Ascending aorta (tissue), 2 donors: ENCODE measurements around the gene PREP. TPM values are rescaled to one million over a fixed set of nuclear protein-coding genes. Genes with fewer than 3 reads are reported as not detected.

Experiments used
- DNase-seq, 2 donors: peaks; one replicate each; pipeline ENCODE4 v3.0.0-alpha.2; 2019; ENCODE audit warnings: low spot score in 2 of 2
- H3K27ac ChIP-seq, 2 donors: fragments of 200-600 bp; sonication (generic); one replicate each; pipeline ENCODE4 v1.5.1; 2016 to 2017; ENCODE audit warnings: mild to moderate bottlenecking in 1 of 2
- H3K27me3 ChIP-seq: fragments of 200-600 bp; sonication (generic); one replicate; pipeline ENCODE4 v1.5.1; 2017
- H3K36me3 ChIP-seq, 2 donors: fragments of 200-600 bp; sonication (generic); one replicate each; pipeline ENCODE4 v1.5.1; 2016
- H3K4me1 ChIP-seq, 2 donors: fragments of 200-600 bp; sonication (generic); one replicate each; pipeline ENCODE4 v1.5.1; 2016 to 2017; ENCODE audit warnings: mild to moderate bottlenecking in 1 of 2
- H3K4me3 ChIP-seq, 2 donors: fragments of 200-600 bp; sonication (generic); one replicate each; pipeline ENCODE4 v1.5.1; 2016 to 2017; ENCODE audit warnings: mild to moderate bottlenecking in 1 of 2
- H3K9me3 ChIP-seq, 2 donors: fragments of 200-600 bp; sonication (generic); one replicate each; pipeline ENCODE4 v1.5.1; 2016
- intact Hi-C: fragments of 100-400 bp; cut with DNase I; formaldehyde crosslinking; loops from one replicate; pipeline ENCODE4 v1.15.1; 2023
- total RNA-seq: library from RNA; depleted of rRNA; stranded (reverse); fragments of >200 nt; gene quantifications from one replicate; pipeline ENCODE4 v1.1.0, GENCODE V29; 2016
- TF ChIP-seq, protein P1 (sequence below), 3 experiments: fragments of 200-600 bp in 2 of 3; fragments of 450-650 bp in 1 of 3; sonication (generic) in 2 of 3; IDR thresholded peaks; one replicate each; pipeline ENCODE4 v1.5.1; 2016 to 2019; ENCODE audit warnings: antibody characterized with exemption in 3 of 3, mild to moderate bottlenecking in 1 of 3, moderate library complexity in 1 of 3

Gene PREP
- total RNA-seq, 1 donor from 2014 or later, result 5.1 TPM

DNA sequence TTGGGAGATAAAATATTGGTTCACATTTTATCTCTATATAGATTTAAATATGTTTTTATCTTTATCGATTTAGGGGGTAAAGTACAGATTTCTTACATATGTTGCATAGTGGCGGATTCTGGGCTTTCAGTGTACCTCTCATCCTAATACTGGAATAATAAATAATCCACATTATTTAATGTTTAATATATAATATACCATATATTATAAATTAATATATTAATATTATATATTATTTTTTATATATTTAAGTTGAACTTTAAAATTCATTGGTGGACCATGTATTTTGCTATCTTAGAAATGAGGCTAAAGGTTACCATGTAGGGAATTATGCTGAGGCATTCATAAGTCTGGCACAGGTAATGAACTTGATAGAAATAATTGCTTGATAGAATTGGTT is 133.5 kb downstream of the PREP start:
- Histone ChIP-seq H3K27me3 (no peaks in the 10 kb centered on the region), H3K9me3 (no peaks in the 10 kb centered on the region), H3K4me1 (no peaks in the 10 kb centered on the region), H3K27ac (no peak overlapping the region), H3K4me3 (no peak overlapping the region), H3K36me3 (no peaks in the 10 kb centered on the region)
- intact Hi-C loops, result no loop called here
- TF ChIP-seq, protein P1, sequence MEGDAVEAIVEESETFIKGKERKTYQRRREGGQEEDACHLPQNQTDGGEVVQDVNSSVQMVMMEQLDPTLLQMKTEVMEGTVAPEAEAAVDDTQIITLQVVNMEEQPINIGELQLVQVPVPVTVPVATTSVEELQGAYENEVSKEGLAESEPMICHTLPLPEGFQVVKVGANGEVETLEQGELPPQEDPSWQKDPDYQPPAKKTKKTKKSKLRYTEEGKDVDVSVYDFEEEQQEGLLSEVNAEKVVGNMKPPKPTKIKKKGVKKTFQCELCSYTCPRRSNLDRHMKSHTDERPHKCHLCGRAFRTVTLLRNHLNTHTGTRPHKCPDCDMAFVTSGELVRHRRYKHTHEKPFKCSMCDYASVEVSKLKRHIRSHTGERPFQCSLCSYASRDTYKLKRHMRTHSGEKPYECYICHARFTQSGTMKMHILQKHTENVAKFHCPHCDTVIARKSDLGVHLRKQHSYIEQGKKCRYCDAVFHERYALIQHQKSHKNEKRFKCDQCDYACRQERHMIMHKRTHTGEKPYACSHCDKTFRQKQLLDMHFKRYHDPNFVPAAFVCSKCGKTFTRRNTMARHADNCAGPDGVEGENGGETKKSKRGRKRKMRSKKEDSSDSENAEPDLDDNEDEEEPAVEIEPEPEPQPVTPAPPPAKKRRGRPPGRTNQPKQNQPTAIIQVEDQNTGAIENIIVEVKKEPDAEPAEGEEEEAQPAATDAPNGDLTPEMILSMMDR (IDR thresholded peaks at IDR 0.05), result no peak
- no peak for DNase-seq

DNA sequence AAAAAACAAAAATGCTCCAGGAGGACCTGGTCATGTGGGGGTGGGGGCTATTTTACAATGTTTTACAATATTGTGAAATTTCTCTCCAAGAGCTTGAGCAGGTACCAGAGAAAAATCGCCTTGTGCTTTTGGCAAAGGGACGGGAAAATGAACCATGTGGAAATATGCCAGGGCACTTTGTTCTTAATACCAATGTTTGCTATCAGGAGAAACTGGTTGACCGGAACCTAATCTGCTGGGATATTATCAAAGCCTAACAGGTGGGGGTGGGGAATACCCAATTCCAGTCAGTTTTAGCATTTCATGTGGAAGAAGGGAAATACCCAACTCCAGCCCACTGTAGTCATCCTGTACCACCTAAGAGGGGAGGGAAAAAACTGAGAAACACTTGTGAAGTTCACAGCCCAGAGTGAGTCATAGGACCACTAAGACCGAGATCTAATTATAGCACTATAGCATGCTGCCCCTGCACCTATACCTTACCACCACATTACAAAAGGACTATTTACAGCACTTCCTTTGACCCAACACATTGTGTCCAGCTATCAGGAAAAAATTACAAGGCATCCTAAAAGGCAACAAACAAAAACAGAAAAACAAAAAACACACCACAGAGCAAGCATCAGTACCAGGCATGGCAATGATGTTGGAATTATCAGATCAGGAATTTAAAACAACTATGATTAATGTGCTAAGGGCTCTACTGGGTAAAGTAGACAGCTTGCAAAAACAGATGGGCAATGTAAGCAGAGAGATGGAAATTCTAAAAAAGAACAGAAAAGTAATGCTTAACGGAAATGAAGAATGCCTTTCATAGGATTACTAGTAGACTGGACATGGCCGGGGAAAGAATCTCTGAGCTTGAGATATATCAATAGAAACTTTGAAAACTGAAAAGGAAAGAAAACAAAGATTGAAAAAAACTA is 138.9 kb downstream of the PREP start:
- no peak overlapping the region for H3K27ac ChIP-seq
- H3K36me3 ChIP-seq, result no peaks in the 10 kb centered on the region
- H3K27me3 ChIP-seq, result no peaks in the 10 kb centered on the region
- intact Hi-C loops, result no loop called here
- H3K4me1 ChIP-seq, result no peaks in the 10 kb centered on the region
- no peak overlapping the region for H3K4me3 ChIP-seq
- no peak for DNase-seq
- TF ChIP-seq, protein P1 (IDR thresholded peaks at IDR 0.05), result no peak
- no peaks in the 10 kb centered on the region for H3K9me3 ChIP-seq

DNA sequence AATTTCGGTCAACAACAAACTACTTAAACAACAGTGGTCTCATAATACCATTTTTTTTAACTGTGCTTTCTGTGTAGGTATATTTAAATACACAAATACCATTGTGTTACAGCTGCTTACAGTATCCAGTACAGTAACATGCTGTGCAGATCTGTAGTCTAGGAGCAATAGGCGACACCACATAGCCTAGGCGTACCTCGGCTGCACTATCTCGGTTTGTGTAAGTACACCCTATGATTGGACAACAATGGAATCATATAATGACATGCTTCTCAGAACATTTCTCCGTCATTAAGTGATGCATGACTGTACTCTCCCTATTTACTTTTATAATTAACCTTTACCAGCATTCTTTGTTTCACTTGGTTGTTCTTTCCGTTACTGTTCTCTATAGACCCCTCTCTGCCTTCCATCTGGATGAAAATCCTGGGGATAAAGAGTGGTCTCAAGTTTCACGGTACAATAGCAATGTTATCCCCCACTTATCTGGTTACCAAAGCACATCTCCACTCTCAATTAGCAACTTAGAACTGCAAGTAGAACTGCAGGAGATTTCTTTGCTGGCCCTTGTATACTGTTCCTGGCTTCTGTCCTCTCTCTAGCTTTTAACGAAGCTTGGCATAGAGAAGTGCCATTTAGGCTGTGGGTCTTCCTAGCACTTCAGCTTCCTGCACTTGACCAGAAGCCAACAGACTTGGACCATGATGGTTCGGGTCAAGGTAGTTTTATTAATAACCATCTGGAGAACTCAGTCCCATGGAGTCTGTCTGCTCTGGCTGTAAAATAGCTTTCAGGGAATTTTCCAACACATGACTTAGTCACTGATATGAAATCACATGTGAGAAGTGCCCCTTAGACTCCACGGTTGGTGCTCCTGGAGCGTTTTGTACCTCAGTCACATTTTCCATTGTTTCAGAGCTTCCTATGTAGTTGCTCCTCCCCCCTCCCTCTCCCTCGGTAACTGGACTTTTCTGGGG is 142.7 kb downstream of the PREP start:
- H3K4me1 ChIP-seq, result no peaks in the 10 kb centered on the region
- H3K9me3 ChIP-seq, result no peaks in the 10 kb centered on the region
- H3K4me3 ChIP-seq, result no peak overlapping the region
- H3K27me3 ChIP-seq, result no peaks in the 10 kb centered on the region
- intact Hi-C loops, result no loop called here
- no peak overlapping the region for H3K27ac ChIP-seq
- DNase-seq, result no peak
- TF ChIP-seq, protein P1 (IDR thresholded peaks at IDR 0.05), result no peak
- no peaks in the 10 kb centered on the region for H3K36me3 ChIP-seq

DNA sequence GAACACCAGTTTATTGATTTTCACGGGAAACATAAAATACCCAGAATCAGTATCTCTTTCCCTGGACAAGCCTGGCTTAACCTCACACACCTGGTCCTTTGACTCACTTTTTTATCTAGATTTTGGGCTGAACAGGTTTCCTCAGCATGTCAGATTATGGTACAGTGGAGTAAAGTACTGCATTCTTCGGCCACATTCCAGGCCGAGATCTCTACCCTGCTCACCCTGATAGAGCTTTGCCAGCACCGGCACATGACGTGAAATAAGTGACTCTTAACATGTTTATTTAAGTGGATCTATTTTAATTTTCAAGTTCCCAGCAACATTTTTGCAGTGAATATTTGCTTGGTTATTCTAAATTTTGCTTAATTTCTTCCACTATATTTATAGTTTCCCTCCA is 144.1 kb downstream of the PREP start:
- no peak overlapping the region for H3K27ac ChIP-seq
- H3K4me1 ChIP-seq, result no peaks in the 10 kb centered on the region
- no peaks in the 10 kb centered on the region for H3K36me3 ChIP-seq
- intact Hi-C loops, result no loop called here
- no peak overlapping the region for H3K4me3 ChIP-seq
- H3K27me3 ChIP-seq, result no peaks in the 10 kb centered on the region
- DNase-seq, result no peak
- H3K9me3 ChIP-seq, result no peaks in the 10 kb centered on the region
- TF ChIP-seq, protein P1 (IDR thresholded peaks at IDR 0.05), result no peak

DNA sequence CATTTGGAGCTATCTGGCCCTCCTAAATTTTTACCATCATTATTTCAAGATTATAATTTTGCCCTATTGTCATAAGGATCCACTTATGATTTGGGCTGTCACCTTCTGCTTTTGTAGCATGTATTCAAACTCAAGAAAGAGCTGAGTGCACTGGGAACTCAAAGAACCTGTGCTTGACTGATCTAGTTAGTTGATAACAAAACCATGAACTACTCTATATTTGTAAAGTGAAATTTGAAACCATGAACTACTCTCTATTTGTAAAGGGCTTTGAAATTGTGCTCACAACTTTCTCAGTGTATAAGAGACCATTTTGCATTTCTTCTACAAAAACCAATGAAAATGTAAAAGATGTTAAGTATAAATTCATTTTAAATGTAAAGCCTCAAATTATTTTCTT is 145.5 kb downstream of the PREP start:
- Histone ChIP-seq H3K4me3 (no peak overlapping the region), H3K4me1 (no peaks in the 10 kb centered on the region), H3K27ac (no peak overlapping the region), H3K9me3 (no peaks in the 10 kb centered on the region), H3K27me3 (no peaks in the 10 kb centered on the region), H3K36me3 (no peaks in the 10 kb centered on the region)
- intact Hi-C loops, result no loop called here
- TF ChIP-seq, protein P1 (IDR thresholded peaks at IDR 0.05), result no peak
- DNase-seq, result no peak
